GM06990 (cell line): ENCODE results near the gene YIPF2.
"Not testable (repeated sequence)": the region's sequence is repeated elsewhere in the genome, so short reads cannot be mapped to it uniquely, and the experiment has no call there.

Source experiments
- DNase-seq: peaks from one replicate; pipeline ENCODE4 v3.0.0-alpha.2; 2011; ENCODE audit not compliant: insufficient read length; ENCODE audit errors: extremely low read depth
- H3K27me3 ChIP-seq: replicated peaks from 2 replicates; pipeline ENCODE4 v1.6.0; 2011; ENCODE audit warnings: low read length; ENCODE audit not compliant: control insufficient read depth, insufficient read depth
- H3K36me3 ChIP-seq: 2 replicates; pipeline ENCODE4 v1.5.1; 2011; ENCODE audit warnings: low read length; ENCODE audit not compliant: control insufficient read depth, insufficient read depth
- H3K4me3 ChIP-seq: replicated peaks from 2 replicates; pipeline ENCODE4 v1.5.1; 2011; ENCODE audit warnings: low read depth, mild to moderate bottlenecking, control low read depth, low read length
- TF ChIP-seq, protein P1 (sequence below): IDR thresholded peaks from 2 replicates; pipeline ENCODE4 v1.5.1; 2011; ENCODE audit warnings: low read length, control low read depth, mild to moderate bottlenecking, inconsistent platforms; ENCODE audit not compliant: insufficient read depth, poor library complexity, severe bottlenecking

YIPF2 gene

DNA sequence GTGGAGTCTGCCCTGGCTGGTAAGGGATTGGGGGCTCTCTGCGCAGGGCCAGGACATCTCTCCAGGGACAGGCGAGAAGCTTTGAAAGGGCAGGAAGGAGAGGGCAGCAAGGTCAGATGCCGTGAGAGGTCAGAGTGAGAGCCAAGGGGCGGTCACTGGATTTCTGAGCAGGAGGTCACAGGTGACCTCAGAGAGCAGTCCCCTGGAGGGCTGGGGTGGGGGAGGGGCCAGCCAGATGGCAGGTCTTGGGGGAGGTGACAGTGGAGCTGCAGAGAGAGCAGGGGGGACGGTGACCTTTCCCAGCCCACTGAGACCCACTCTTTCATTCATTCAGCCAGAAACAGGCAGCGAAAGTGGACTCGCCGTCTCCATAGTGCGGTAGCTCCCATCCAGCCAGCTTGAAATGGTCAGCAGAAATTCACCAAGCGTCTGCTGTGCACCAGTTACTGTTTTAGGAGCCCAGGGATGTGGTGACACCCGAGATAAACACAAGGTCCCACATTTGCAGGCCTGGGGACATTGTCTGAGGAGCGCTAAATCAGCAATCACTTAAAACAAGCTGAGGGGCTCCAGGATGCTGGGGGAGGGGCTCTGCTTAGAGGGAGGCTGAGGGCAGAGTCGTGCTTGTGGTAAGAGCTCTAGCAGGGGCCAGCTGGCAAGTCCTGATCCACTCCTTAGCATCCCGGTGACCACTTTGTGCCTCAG is 46.9 kb downstream of the YIPF2 start:
- H3K4me3 ChIP-seq: no peak overlapping the region
- H3K27me3 ChIP-seq: no peaks in the 10 kb centered on the region
- DNase-seq: no peak
- H3K36me3 ChIP-seq: peaks cover 6% of the 10 kb centered on the region
- TF ChIP-seq, protein P1, sequence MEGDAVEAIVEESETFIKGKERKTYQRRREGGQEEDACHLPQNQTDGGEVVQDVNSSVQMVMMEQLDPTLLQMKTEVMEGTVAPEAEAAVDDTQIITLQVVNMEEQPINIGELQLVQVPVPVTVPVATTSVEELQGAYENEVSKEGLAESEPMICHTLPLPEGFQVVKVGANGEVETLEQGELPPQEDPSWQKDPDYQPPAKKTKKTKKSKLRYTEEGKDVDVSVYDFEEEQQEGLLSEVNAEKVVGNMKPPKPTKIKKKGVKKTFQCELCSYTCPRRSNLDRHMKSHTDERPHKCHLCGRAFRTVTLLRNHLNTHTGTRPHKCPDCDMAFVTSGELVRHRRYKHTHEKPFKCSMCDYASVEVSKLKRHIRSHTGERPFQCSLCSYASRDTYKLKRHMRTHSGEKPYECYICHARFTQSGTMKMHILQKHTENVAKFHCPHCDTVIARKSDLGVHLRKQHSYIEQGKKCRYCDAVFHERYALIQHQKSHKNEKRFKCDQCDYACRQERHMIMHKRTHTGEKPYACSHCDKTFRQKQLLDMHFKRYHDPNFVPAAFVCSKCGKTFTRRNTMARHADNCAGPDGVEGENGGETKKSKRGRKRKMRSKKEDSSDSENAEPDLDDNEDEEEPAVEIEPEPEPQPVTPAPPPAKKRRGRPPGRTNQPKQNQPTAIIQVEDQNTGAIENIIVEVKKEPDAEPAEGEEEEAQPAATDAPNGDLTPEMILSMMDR: no peak

DNA sequence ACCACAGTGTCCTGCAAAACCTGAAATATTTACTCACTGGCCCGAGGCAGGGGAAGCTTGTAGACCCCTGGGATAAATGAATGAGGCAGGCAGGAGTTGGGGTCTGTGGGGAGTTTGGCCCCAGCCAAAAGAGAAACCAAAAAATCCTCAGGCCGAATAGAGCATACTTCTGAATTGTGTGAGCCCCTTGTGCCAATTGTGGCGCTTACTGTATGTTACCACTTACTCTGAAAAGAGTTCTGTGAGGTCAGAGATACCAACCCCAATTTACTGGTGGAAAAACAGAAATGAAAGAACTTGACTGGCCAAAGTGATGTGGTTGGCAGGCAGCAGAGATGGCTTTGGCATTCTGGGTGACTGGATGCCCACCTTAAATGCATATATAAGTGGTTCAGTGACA is 50.2 kb downstream of the YIPF2 start:
- peak overlapping the region; percentile 58 for H3K4me3 ChIP-seq
- H3K36me3 ChIP-seq: peaks cover 6% of the 10 kb centered on the region
- no peak for DNase-seq
- H3K27me3 ChIP-seq: no peaks in the 10 kb centered on the region
- TF ChIP-seq, protein P1: no peak

DNA sequence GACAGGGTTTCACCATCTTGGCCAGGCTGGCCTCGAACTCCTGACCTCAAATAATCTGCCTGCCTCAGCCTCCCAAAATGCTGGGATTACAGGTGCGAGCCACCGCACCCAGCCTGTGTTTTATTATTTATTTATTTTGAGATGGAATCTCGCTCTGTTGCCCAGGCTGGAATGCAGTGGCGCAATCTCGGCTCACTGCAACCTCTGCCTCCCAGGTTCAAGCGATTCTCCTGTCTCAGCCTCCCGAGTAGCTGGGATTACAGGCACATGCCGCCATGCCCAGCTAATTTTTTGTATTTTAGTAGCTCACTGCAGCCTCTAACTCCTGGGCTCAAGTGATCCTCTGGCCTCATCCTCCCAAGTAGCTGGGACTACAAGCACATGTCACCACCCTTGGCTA is 50.8 kb downstream of the YIPF2 start:
- not testable (repeated sequence) for H3K4me3 ChIP-seq, H3K27me3 ChIP-seq, DNase-seq, H3K36me3 ChIP-seq

DNA sequence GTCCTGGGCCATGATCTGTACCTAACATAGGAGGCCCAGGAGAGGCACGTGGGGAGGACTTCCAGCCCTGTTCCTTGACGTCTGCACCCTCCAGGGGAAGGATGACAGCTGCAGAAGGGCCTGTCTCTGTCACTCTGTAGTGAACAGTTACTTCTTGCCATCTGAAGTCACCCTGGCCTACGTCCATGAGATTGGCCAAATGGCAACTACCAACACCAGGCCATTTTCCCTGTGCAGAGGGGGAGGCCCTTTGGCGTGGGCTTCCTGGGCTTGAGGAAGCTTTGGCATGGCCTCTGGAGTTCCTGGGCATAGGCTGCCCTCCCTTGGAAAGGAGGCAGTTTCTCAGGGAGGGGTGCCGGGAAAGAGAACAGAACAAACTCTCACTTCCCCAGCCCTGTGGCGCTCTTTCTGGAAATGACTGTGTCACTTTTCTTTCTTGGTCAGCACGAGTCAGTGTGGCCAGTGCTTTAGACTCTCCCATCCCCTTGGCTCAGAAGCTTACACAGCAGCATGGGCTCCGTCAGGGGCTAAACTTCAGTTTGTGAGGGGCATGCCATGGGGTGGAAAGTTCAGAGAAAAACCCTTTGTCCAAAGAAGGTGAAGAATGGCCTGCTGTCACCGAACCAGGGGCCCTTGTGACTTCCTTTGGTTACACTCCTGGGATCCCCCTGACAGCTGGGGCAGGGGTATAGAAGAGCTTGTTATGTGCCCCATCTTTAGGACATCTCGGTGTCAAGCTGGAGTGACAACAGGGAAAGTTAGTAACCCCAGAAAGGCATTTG is 51.8 kb downstream of the YIPF2 start:
- H3K4me3 ChIP-seq: peak overlapping the region; percentile 43
- DNase-seq: peak; percentile 83
- no peaks in the 10 kb centered on the region for H3K27me3 ChIP-seq
- TF ChIP-seq, protein P1: no peak
- H3K36me3 ChIP-seq: no peaks in the 10 kb centered on the region; the same call in 1 of the 2 replicates

DNA sequence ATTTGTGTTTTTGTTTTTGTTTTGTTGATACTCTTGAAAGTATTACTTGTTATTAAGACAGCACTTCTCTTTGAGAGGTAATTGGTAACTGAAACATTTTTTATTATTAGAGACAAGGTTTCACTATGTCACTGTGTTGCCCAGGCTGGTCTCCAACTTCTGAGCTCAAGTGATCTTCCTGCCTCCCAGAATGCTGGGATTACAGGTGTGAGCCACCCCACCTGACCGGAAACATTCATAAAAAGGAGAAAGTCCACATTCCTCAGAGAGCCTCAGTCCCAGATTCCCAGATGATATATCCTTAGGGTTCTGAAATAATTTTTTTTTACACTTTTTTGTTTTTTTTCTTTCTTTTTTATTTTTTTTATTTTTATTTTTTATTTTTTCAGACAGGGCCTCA is 54.4 kb downstream of the YIPF2 start:
- TF ChIP-seq, protein P1: no peak
- Histone ChIP-seq H3K36me3 (no peaks in the 10 kb centered on the region; the same call in none of the 2 replicates), H3K4me3 (peak overlapping the region; percentile 17), H3K27me3 (no peaks in the 10 kb centered on the region)
- no peak for DNase-seq

DNA sequence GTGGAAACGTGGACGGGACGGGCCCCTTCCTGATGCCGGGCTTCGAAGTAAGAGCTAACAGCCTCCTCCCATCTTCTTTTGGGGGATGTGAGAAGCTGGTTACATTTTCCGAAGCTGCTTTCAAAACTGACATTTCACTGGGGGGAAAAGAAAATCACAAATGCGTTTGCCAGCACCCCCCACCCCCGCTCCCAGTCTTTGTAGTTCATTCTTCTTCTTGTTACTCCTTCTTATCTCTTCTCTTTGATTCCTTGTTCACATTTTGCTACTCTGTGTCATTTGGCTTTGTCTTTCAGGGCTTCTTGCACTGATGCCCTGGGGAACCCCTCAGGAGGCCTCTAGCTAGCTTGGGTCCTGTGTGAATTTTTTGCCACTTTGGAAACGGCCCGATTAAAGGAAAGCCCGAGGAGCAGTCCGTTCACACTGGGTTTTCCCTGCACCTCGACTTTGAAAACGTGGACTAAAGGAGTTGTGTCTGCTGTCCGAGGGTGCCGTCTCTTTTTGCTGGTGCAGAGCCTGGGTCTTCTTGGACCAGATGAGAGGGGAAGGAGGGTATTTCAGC is 55.8 kb downstream of the YIPF2 start:
- Histone ChIP-seq H3K4me3 (peak overlapping the region; percentile 91), H3K36me3 (no peaks in the 10 kb centered on the region; the same call in none of the 2 replicates), H3K27me3 (no peaks in the 10 kb centered on the region)
- DNase-seq: no peak
- TF ChIP-seq, protein P1: no peak
